GM19324 (cell line): ENCODE data around the gene PRM3.
"Not testable (repeated sequence)": the region's sequence is repeated elsewhere in the genome, so short reads cannot be mapped to it uniquely, and the experiment has no call there.

Experiments
- ATAC-seq: cut with Tn5 transposase; IDR thresholded peaks from one replicate; pipeline ENCODE4 v1.9.1; 2021; ENCODE audit warnings: mild to moderate bottlenecking, moderate library complexity; ENCODE audit not compliant: unreplicated experiment, low FRiP score

PRM3 gene

GRCh38 chr16:11306997-11307638 lies 33.7 kb upstream of the PRM3 start:
- ATAC-seq, result no peak

DNA sequence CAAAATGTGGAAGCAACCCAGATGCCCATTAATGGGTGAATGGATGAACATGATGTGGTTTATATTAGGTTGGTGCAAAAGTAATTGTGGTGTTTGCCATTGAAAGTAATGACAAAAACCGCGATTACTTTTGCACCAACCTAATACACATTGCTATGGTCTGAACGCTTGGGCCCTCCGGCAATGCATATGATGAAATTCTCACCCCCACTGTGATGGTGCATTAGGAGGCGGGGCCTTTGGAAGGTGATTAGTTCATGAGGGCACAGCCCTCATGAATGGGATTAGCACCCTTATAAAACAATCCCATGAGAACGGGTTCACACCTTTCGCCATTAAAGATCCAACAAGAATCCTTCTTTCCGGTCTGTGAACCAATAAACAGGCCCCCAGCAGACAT lies 33.0 kb upstream of the PRM3 start:
- ATAC-seq, result no peak

- ATAC-seq, result no peak
Observed at GRCh38 chr16:11303405-11304138, 30.1 kb upstream of the PRM3 start.

DNA sequence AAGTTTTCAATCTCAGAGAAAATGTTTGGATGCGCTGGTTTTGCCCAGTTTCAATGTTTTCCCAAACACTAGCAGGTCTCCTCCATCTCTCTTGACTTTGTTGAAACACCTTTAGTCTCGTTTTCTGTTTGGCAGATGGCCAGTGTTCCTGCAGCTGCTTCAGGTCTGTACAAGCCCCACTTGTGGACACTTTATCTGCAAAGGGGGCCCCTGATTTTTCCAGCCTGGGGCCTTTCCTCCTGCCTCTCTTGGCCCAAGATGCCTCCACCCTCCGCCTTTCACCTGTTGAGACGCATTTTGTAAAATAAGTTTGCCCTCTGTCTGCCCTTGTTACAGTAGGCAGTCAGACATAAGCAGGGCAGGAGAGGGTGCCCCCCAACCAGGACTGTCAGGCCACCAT lies 29.5 kb upstream of the PRM3 start:
- no peak for ATAC-seq

DNA sequence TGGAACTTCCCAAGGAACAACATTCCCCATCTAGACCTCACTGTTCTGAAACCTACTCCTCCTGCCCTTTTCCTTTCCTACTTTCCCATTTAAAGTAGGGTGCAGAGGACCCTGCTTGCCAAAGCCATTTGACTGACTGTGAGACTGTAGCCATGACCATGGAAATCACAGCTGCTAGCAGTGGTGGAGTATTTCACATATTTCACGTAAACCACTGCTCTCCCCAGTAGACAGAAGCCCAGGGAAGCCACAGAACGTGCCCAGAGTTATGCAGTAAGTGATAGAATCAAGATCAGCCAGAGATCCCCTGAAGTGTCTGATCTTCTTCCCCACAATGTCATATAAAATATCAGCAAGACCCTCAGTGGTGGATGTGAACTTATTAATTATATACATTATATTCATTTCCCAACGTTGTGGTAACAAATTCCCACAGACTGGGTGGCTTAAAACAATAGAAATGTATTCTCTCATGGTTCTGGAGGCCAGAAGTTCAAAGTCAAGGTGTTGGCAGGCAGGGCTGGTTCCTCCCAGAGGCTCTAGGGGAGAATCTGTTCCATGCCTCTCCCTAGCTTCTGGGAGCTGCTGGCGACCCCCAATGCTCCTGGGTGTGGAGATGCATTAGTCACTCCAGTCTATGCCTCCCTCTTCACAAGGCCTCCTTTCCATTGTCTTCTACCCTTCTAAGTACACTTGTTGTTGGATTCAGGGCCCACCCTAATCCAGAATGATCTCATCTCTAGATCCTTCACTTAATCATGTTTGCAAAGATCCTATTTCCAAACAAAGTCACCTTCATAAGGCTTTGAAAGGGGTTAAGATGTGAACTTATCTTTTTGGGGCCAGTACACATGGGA lies 28.4 kb upstream of the PRM3 start:
- no peak for ATAC-seq

DNA sequence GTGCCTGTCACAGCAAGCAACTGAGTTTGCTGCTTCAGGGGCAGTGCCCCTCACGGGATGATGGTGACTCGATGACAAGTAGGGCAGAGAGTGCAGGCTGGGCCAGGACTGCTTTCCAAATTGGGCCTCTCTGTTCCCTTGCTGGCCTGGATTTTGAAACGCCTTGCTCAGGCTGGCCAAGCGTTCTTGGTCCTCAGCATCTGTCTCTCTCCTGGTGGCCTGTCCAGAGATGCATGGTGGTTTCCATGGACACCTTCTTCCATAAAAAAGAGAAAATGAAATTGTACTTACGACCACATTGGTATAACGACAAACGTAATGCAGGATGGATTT lies 27.1 kb upstream of the PRM3 start:
- no peak for ATAC-seq

DNA sequence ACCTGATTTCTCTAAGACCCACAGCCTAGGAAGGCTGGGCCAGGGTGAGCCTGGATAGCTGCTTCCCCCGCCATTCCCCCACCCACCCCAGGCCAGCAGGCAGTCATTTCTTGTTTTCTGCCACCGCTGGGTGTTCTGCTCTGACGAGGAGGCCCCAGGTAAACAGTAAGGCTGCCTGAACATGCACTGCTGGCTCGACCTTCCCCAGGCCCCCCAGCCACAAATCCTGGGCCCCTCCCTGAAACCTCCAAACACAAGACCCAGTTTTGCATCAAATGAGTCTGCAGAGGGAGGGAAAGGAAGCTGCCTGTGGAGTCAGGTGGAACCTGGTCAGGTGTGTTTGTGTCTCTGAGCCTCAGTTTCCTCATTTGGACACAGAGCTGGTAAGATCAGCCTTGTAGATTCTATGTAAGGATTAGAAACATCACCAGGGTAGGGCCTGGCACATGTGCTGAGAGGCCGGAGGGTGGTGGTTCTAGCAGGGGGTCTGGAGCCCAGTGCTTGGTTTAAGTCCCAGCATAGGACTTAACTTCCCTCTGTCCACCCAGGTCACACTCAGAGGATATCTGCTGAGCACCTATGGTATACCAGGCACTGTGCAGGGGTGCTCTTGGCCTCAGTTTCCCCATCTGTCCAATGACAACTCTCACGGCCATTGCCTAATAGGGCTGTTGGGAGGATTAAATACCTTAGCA lies 26.6 kb upstream of the PRM3 start:
- no peak for ATAC-seq

- not testable (repeated sequence) for ATAC-seq
Observed at GRCh38 chr16:11298950-11299547, 25.6 kb upstream of the PRM3 start.

- ATAC-seq, result no peak
Observed at GRCh38 chr16:11298143-11298900, 24.9 kb upstream of the PRM3 start.

DNA sequence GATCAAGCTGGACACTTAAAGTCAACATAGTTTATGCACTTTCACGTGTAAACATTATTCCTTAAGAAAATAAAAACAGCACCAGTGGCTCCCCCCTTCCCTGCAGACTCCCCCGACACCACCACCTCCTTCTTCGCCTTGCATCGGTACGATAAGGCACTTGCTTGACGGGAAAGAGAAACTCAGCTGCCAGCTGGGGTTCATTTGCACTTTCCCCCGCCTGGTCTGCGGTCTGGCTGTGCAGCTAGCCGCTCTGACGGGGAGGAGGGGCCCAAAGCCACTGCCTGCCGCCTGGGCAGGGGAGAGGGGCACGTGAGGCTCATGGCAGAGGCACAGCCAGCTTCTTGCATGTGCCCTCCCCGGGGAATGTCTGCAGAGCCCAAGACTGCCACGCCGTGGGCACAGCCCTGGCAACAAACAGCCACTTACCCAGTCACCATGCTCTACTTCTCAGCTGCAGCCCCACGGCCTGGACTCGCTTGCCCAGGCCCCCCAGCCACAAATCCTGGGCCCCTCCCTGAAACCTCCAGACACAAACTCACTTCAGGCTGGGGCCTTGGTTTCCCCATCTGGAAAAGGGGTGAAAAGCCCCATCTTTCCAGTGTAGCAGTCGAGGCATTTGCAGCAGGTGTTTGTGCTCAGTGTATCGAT lies 24.2 kb upstream of the PRM3 start:
- ATAC-seq, result peak; percentile 91

DNA sequence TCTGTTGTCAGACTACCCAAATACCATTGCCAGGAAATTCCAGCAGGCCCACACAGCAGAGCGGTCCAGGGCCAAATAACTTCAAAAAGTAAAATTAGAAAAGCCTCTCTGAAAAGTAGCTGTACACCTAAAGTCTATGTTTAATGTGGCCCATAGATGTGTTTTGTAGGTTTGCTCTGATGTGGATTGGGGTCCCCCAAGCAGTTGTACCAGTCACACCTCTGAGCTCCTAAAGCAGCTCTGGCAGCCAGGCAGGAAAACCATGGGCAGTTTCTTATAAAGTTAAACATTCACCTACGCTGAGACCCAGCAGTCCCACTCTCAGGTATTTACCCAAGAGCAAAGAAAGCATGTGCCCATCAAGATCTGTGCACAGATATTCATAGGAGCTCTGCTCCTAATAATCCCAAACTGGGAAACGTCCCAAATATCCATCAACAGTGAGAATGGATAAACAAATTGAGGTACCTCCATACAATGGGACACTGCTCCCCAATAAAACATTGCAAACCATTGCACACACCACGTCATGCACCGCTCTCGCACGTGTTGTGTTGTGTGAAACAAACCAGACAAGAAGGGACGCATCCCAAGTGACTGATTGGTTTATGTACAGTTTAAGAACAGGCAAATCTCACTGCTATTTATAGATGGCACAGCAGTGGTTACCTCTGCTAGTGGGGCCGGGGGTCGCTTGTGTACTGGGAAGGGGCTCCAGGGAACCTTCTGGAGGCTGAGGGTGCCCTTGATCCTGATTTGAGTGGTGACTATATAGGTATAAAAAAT lies 23.5 kb upstream of the PRM3 start:
- ATAC-seq, result peak; percentile 13

DNA sequence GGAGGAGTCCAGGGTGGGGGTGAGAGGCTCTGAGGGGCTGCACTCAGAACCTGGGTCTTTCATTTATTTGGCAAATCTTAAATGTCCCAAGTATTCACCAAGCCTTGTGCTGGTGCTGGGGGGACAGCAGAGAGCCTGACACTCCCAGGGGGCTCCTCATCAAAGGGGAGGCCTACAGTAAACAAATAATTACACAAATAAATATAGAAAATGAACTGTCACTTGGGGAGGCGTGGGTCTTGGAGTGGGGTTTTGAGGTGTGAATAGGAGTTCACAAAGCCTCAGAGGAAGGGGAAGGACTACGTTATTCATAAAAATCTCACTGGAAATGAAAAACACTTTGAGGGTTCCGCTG lies 22.9 kb upstream of the PRM3 start:
- no peak for ATAC-seq

- ATAC-seq, result no peak
Observed at GRCh38 chr16:11295672-11296071, 22.2 kb upstream of the PRM3 start.

DNA sequence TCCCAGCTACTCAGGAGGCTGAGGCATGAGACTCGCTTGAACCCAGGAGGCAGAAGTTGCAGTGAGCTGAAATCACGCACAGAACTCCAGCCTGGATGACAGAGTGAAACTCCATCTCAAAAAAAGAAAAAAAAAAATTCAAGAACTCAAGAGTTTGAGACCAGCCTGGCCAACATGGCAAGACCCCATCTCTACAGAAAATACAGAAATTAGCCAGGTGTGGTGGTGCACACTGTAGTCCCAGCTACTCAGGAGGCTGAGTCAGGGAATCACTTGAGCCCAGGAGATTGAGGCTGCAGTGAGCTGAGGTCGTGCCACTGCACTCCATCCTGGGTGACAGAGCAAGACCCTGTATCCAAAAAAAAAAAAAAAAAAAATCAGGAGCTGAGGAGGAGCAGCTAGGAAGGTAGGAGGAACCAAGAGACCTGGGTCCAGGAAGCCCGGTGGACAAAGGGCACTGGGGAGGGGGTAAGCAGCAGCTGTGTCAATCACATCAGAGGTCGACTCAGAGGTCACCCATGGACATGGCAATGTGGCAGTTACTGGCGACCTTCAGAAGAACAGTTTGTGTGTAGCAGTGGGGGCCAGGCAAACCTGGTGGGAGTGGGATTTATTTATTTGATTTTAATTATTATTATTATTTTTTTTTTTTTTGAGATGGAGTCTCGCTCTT lies 18.8 kb upstream of the PRM3 start:
- no peak for ATAC-seq

- ATAC-seq, result no peak
Observed at GRCh38 chr16:11291091-11291703, 17.8 kb upstream of the PRM3 start.

DNA sequence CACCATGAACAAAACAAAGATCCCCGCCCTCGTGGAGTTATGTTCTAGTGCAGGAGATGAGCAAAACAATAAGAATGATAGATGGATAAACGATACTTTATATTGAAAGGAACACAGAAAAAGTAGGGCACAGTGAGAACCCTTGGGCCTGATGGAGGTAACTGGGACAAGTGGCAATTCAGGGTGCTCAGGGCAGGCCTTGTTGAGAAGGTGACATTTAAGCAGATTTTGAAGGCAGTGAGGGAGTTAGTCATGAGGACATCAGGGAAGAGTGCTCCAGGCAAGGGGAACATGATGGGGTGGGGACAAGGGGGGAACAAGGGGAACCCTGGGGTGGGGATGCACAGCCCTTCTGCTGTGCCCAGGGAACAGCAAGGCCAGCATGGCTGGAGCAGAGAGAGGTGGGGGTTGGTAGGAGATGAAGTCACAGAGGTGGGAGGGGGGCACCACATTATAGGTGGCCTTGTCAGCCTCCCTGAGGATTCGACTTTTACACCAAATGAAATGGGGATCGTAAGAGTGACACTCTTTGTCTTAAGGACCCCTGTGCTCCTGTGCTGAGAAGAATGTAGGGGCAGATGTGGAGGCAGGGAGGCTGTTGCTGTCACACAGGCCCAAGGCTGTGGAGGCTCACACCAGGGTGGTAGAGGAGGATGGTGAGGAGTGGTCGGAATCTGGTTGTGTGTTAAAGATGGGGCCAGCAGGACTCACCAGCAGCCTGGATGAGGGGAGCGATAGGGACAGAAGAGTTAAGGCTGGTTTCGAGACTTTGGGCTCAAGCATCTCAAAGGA lies 16.9 kb upstream of the PRM3 start:
- ATAC-seq, result no peak

DNA sequence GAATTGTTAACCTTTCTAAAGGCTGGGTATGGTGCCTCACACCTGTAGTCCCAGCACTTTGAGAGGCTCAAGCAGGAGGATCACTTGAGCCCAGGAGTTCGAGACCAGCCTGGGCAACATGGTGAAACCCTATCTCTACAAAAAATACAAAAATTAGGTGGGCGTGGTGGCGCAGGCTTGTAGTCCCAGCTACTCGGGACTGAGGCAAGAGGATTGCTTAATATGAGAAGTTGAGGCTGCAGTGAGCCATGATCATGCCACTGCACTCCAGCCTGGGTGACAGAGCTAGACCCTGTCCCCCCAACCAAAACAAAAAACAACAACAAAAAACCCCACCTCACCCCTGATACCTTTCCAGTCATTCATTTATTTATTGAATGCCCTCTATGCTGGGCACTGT lies 16.3 kb upstream of the PRM3 start:
- not testable (repeated sequence) for ATAC-seq
